ENCODE results near the gene PSTPIP1.

PSTPIP1 gene

GRCh38 chr15:77042955-77043920 is 48.3 kb downstream of the PSTPIP1 start:
- no peak for DNase-seq (ENCODE audit: extremely low read depth, low read depth)
- TF ChIP-seq CTCF (IDR thresholded peaks at IDR 0.05; ENCODE audit: low read depth, low read length, missing control alignments), result no peak
- H3K4me3 ChIP-seq (replicated peaks; ENCODE audit: low read depth, low read length), result no peak overlapping the region

DNA sequence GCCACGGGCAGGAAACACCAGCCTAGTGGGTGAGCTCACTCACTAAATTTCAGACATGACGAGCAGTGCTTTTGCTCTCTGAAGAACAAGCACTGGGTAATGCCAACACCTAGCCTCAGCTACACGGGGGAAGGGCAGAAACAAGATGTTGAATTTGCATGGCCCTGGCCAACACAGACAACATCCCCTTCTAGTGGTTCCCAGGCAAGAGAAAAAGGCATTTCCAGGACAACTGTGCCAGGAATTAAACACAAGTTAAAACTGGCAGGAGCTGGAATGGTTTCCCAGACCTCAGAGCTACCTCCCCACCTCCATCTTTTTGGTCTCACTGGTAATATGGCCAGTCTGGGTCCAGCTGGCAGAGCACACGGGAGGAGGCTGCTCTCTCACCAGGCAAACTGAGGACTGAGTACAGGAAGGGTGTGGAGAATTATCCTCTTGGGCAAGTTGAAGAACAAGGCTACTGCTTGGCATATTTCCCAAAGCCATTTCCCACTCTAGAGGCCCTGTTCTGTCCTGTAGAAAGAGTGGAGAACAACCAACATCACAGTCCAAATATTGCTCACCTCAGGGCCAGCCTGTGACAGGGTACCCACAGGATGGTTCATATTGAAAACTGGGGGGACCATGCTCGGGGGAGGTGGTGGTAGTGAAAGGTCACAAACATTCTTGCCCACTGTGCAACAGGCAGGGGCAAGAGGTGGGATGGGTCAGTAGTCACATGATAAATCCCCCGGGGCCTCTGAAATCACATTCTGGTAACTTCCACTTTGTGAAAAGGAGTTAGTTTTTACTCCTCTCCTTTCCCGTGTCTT is 49.5 kb downstream of the PSTPIP1 start:
- TF ChIP-seq CTCF (IDR thresholded peaks at IDR 0.05; ENCODE audit: low read depth, low read length, missing control alignments), result no peak
- DNase-seq (ENCODE audit: extremely low read depth, low read depth), result no peak

GRCh38 chr15:77045985-77046384 is 51.1 kb downstream of the PSTPIP1 start:
- no peak for DNase-seq (ENCODE audit: extremely low read depth, low read depth)
- no peak overlapping the region for H3K4me3 ChIP-seq (replicated peaks; ENCODE audit: low read depth, low read length)

More for the DNA sequence above, 49.5 kb downstream of the PSTPIP1 start:
- no peak overlapping the region for H3K4me3 ChIP-seq (replicated peaks; ENCODE audit: low read depth, low read length)

GRCh38 chr15:77046704-77047412 is 51.9 kb downstream of the PSTPIP1 start:
- TF ChIP-seq CTCF (IDR thresholded peaks at IDR 0.05; ENCODE audit: low read depth, low read length, missing control alignments), result no peak
- DNase-seq (ENCODE audit: extremely low read depth, low read depth), result no peak
- no peak overlapping the region for H3K4me3 ChIP-seq (replicated peaks; ENCODE audit: low read depth, low read length)

More at GRCh38 chr15:77045985-77046384, 51.1 kb downstream of the PSTPIP1 start:
- no peak for TF ChIP-seq CTCF (IDR thresholded peaks at IDR 0.05; ENCODE audit: low read depth, low read length, missing control alignments)

GRCh38 chr15:77048135-77048876 is 53.4 kb downstream of the PSTPIP1 start:
- H3K4me3 ChIP-seq (replicated peaks; ENCODE audit: low read depth, low read length), result no peak overlapping the region
- no peak for TF ChIP-seq CTCF (IDR thresholded peaks at IDR 0.05; ENCODE audit: low read depth, low read length, missing control alignments)
- DNase-seq (ENCODE audit: extremely low read depth, low read depth), result no peak

DNA sequence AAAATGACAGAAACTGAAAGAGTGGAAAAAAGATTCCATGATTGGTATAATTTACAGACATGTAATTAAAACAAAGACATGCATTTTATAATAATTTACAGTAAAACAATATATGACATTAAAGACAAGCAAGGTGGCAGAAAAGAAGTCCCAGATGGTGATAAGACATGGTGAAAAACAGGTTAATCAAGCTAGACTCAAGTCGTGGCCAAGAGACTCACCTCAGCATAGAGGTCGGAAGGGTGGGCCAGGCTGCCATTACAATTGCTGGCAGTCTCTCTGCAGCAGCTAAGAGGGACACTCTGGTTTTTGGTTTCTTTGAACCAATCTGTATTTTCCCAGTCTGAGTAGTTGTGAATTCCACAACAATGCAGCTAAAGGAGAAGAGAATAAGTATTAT is 57.6 kb downstream of the PSTPIP1 start:
- TF ChIP-seq CTCF (IDR thresholded peaks at IDR 0.05; ENCODE audit: low read depth, low read length, missing control alignments), result no peak

More for the DNA sequence above, 57.6 kb downstream of the PSTPIP1 start:
- H3K4me3 ChIP-seq (replicated peaks; ENCODE audit: low read depth, low read length), result no peak overlapping the region
- no peak for DNase-seq (ENCODE audit: extremely low read depth, low read depth)

All from HFF-Myc (cell line).